H1 (cell line): Measurements from ENCODE around the gene CEP152. TPM values are rescaled to one million over a fixed set of nuclear protein-coding genes. Genes with fewer than 3 reads are reported as not detected.

Source experiments
- CTCF ChIA-PET: fragments of 300-600 bp; sonication (Branson Sonifier 250); formaldehyde crosslinking; loops from one replicate; lab custom pipeline; 2021; ENCODE audit not compliant: partially characterized antibody; lab: Charles Lee
- POLR2A ChIA-PET: fragments of 300-600 bp; sonication (Branson Sonifier 250); formaldehyde crosslinking; loops from one replicate; lab custom pipeline; 2021; ENCODE audit warnings: inconsistent platforms; ENCODE audit not compliant: partially characterized antibody; lab: Charles Lee
- DNase-seq, 2 experiments: peaks; one replicate each; pipeline versions ENCODE4 v3.0.0 to v3.0.0-alpha.2; 2010 to 2022; ENCODE audit warnings: low spot score in 2 of 2, low read depth in 1 of 2, mixed read lengths in 1 of 2
- FAIRE-seq: peaks from 2 replicates; lab custom pipeline; 2011; peaks lifted over from hg19 to GRCh38; lab: Jason Lieb, UNC
- H2AFZ ChIP-seq: 2 replicates; pipeline ENCODE4 v1.8.1; 2012; ENCODE audit warnings: low read length, inconsistent platforms
- H2AK5ac ChIP-seq: 2 replicates; pipeline ENCODE4 v1.6.1; 2013; ENCODE audit warnings: low read depth, low read length
- H2BK120ac ChIP-seq: replicated peaks from 2 replicates; pipeline ENCODE3; 2013; ENCODE audit warnings: low read depth, low read length, inconsistent platforms
- H2BK12ac ChIP-seq: 2 replicates; pipeline ENCODE4 v1.6.1; 2013; ENCODE audit warnings: low read depth, low read length
- H2BK15ac ChIP-seq: 2 replicates; pipeline ENCODE4 v1.6.1; 2013; ENCODE audit warnings: low read length
- H2BK20ac ChIP-seq: 2 replicates; pipeline ENCODE4 v1.6.1; 2013; ENCODE audit warnings: low read length
- H2BK5ac ChIP-seq: 2 replicates; pipeline ENCODE4 v1.6.1; 2013; ENCODE audit warnings: low read depth, low read length
- H3K14ac ChIP-seq: 2 replicates; pipeline ENCODE4 v1.6.1; 2013; ENCODE audit warnings: inconsistent platforms; ENCODE audit not compliant: insufficient read length
- H3K18ac ChIP-seq: 2 replicates; pipeline ENCODE4 v1.6.1; 2013; ENCODE audit warnings: low read length; ENCODE audit errors: extremely low read depth
- H3K23ac ChIP-seq: 2 replicates; pipeline ENCODE4 v1.6.1; 2013; ENCODE audit warnings: inconsistent platforms; ENCODE audit not compliant: insufficient read length
- H3K23me2 ChIP-seq: 2 replicates; pipeline ENCODE4 v1.6.1; 2013; ENCODE audit warnings: low read depth, low read length
- H3K27ac ChIP-seq: 2 replicates; pipeline ENCODE4 v1.6.1; 2011; ENCODE audit warnings: low read depth, low read length, inconsistent platforms
- H3K27me3 ChIP-seq, 4 experiments: replicated peaks in 1 of 4; 1 replicate in 1 of 4; 2 replicates in 3 of 4; pipeline versions ENCODE4 v1.6.1 to v1.8.1; 2011 to 2013; ENCODE audit warnings: low read length in 3 of 4, mild to moderate bottlenecking in 3 of 4, inconsistent platforms in 2 of 4, mixed read lengths in 2 of 4, moderate library complexity in 1 of 4; ENCODE audit not compliant: control insufficient read depth in 3 of 4, insufficient read depth in 3 of 4; ENCODE audit errors: extremely low read depth in 1 of 4
- H3K36me3 ChIP-seq, 4 experiments: 2 replicates each; pipeline versions ENCODE4 v1.6.1 to v1.8.1; 2011 to 2013; ENCODE audit warnings: mild to moderate bottlenecking in 4 of 4, low read length in 3 of 4, moderate library complexity in 2 of 4, control low read depth in 1 of 4, inconsistent platforms in 1 of 4; ENCODE audit not compliant: insufficient read depth in 4 of 4, control insufficient read depth in 2 of 4
- H3K4ac ChIP-seq: replicated peaks from 2 replicates; pipeline ENCODE3; 2013; ENCODE audit warnings: low read length, low read depth, mixed read lengths, inconsistent platforms; ENCODE audit not compliant: insufficient read length
- H3K4me1 ChIP-seq, 4 experiments: replicated peaks in 1 of 4; 1 replicate in 1 of 4; 2 replicates in 3 of 4; pipeline versions ENCODE4 v1.6.1 to v1.8.1; 2011 to 2013; ENCODE audit warnings: low read length in 3 of 4, inconsistent platforms in 2 of 4, mixed read lengths in 1 of 4; ENCODE audit not compliant: insufficient read depth in 4 of 4, control insufficient read depth in 3 of 4
- H3K4me2 ChIP-seq, 2 experiments: 2 replicates each; pipeline versions ENCODE4 v1.6.1 to v1.8.1; 2011 to 2013; ENCODE audit warnings: low read depth in 2 of 2, low read length in 2 of 2, control low read depth in 1 of 2, inconsistent platforms in 1 of 2, mild to moderate bottlenecking in 1 of 2; ENCODE audit not compliant: insufficient read depth in 1 of 2
- H3K4me3 ChIP-seq, 4 experiments: fragments of 200-600, 300-600 bp in 1 of 4; sonication (generic), shearing (Covaris generic), sonication (Bioruptor Twin) in 1 of 4; 2 replicates each; pipeline versions ENCODE4 v1.5.1 to v1.8.1; 2011 to 2016; ENCODE audit warnings: low read length in 4 of 4, low read depth in 3 of 4, control low read depth in 2 of 4, inconsistent platforms in 2 of 4, mild to moderate bottlenecking in 2 of 4, mixed read lengths in 1 of 4, moderate library complexity in 1 of 4; ENCODE audit not compliant: insufficient read depth in 2 of 4; ENCODE audit errors: extremely low read depth in 1 of 4
- H3K56ac ChIP-seq: replicated peaks from 2 replicates; pipeline ENCODE3; 2013; ENCODE audit warnings: low read depth, mild to moderate bottlenecking, mixed read lengths, low read length, inconsistent platforms; ENCODE audit not compliant: insufficient read length
- H3K79me1 ChIP-seq: 2 replicates; pipeline ENCODE4 v1.6.1; 2013; ENCODE audit warnings: low read depth, low read length, control low read depth
- H3K79me2 ChIP-seq, 2 experiments: 2 replicates each; pipeline versions ENCODE4 v1.6.1 to v1.8.1; 2012 to 2013; ENCODE audit warnings: low read length in 2 of 2, mild to moderate bottlenecking in 2 of 2, inconsistent platforms in 1 of 2; ENCODE audit not compliant: insufficient read depth in 2 of 2, control insufficient read depth in 1 of 2
- H3K9ac ChIP-seq, 4 experiments: replicated peaks in 1 of 4; 1 replicate in 1 of 4; 2 replicates in 3 of 4; pipeline versions ENCODE4 v1.6.1 to v1.8.1; 2011 to 2013; ENCODE audit warnings: low read depth in 3 of 4, low read length in 3 of 4, control low read depth in 2 of 4, mild to moderate bottlenecking in 2 of 4, moderate library complexity in 2 of 4, inconsistent platforms in 1 of 4; ENCODE audit errors: extremely low read depth in 1 of 4
- H3K9me3 ChIP-seq, 2 experiments: 2 replicates each; pipeline versions ENCODE4 v1.6.1 to v1.8.1; 2012 to 2013; ENCODE audit warnings: mild to moderate bottlenecking in 2 of 2, moderate library complexity in 2 of 2, control low read depth in 1 of 2, inconsistent platforms in 1 of 2, low read depth in 1 of 2, low read length in 1 of 2, mixed read lengths in 1 of 2; ENCODE audit not compliant: insufficient read depth in 2 of 2
- H4K20me1 ChIP-seq, 2 experiments: replicated peaks in 1 of 2; 2 replicates each; pipeline versions ENCODE3 to v1.8.1; 2011 to 2013; ENCODE audit warnings: inconsistent platforms in 2 of 2, low read length in 2 of 2, mild to moderate bottlenecking in 1 of 2; ENCODE audit not compliant: insufficient read depth in 2 of 2, control insufficient read depth in 1 of 2
- H4K5ac ChIP-seq: 2 replicates; pipeline ENCODE4 v1.6.1; 2013; ENCODE audit warnings: low read length, low read depth, mixed read lengths, inconsistent platforms; ENCODE audit not compliant: insufficient read length
- H4K8ac ChIP-seq: 2 replicates; pipeline ENCODE4 v1.8.0; 2013; ENCODE audit warnings: mild to moderate bottlenecking, moderate library complexity, low read length, inconsistent platforms; ENCODE audit not compliant: insufficient read depth; ENCODE audit errors: extremely low read depth
- H4K91ac ChIP-seq: replicated peaks from 2 replicates; pipeline ENCODE3; 2013; ENCODE audit warnings: low read length, mixed read lengths, inconsistent platforms; ENCODE audit not compliant: insufficient read length
- ASH2L ChIP-seq: fragments of 200-600, 300-600 bp; sonication (generic); IDR thresholded peaks from one replicate; pipeline ENCODE4 v1.7.1; 2017; ENCODE audit warnings: low read length
- CEBPB ChIP-seq: IDR thresholded peaks from 2 replicates; pipeline ENCODE4 v1.6.1; 2012; ENCODE audit warnings: low read depth, low read length
- CREB1 ChIP-seq: IDR thresholded peaks from 2 replicates; pipeline ENCODE4 v1.6.1; 2012; ENCODE audit warnings: inconsistent platforms
- EP300 ChIP-seq, 2 experiments: IDR thresholded peaks; 1 replicate in 1 of 2; 2 replicates in 1 of 2; pipeline ENCODE4 v1.6.1; 2011 to 2012; ENCODE audit warnings: low read depth in 2 of 2, low read length in 2 of 2, mild to moderate bottlenecking in 2 of 2, borderline replicate concordance in 1 of 2, inconsistent platforms in 1 of 2, moderate library complexity in 1 of 2
- EZH2 ChIP-seq: fragments of 200-600 bp; sonication (generic); IDR thresholded peaks from 2 replicates; pipeline ENCODE4 v1.7.1; 2012; ENCODE audit warnings: low read depth, mild to moderate bottlenecking, moderate library complexity, low read length, inconsistent platforms; ENCODE audit not compliant: severe bottlenecking
- FOSL1 ChIP-seq: IDR thresholded peaks from 2 replicates; pipeline ENCODE4 v1.6.1; 2011; ENCODE audit warnings: mild to moderate bottlenecking, low read depth, low read length, moderate library complexity; ENCODE audit not compliant: insufficient read depth
- GABPA ChIP-seq: IDR thresholded peaks from 2 replicates; pipeline ENCODE4 v1.6.1; 2011; ENCODE audit warnings: mild to moderate bottlenecking, low read length, moderate library complexity, borderline replicate concordance; ENCODE audit not compliant: insufficient read depth
- JUN ChIP-seq: IDR thresholded peaks from 2 replicates; pipeline ENCODE4 v1.6.1; 2011; ENCODE audit warnings: low read depth, mild to moderate bottlenecking, improper control_type of control experiment, low read length
- NRF1 ChIP-seq: IDR thresholded peaks from 2 replicates; pipeline ENCODE4 v1.6.1; 2011; ENCODE audit warnings: mild to moderate bottlenecking, low read depth, low read length, improper control_type of control experiment
- POU5F1 ChIP-seq: IDR thresholded peaks from 2 replicates; pipeline ENCODE4 v1.6.1; 2011; ENCODE audit warnings: low read depth, mild to moderate bottlenecking, low read length, moderate library complexity
- SIX5 ChIP-seq: IDR thresholded peaks from 2 replicates; pipeline ENCODE4 v1.6.1; 2011; ENCODE audit warnings: mild to moderate bottlenecking, low read depth, low read length
- TCF12 ChIP-seq: IDR thresholded peaks from 2 replicates; pipeline ENCODE4 v1.6.1; 2011; ENCODE audit warnings: low read depth, mild to moderate bottlenecking, low read length
- YY1 ChIP-seq: IDR thresholded peaks from 2 replicates; pipeline ENCODE4 v1.6.1; 2011; ENCODE audit warnings: low read depth, mild to moderate bottlenecking, low read length
- WGBS, 2 experiments: shearing (Covaris generic) in 1 of 2; methylation state at CpG; one replicate each; pipeline versions ENCODE4 v1.1.6 to v1.1.7; 2013 to 2015; ENCODE audit warnings: low lambda C conversion rate in 2 of 2, mixed read lengths in 2 of 2, inconsistent platforms in 1 of 2, low coverage in 1 of 2, missing lambda C conversion rate in 1 of 2; ENCODE audit not compliant: insufficient replicate concordance in 2 of 2, insufficient coverage in 1 of 2, insufficient read length in 1 of 2; ENCODE audit errors: extremely low coverage in 1 of 2, missing lambda C conversion rate in 1 of 2; 5-methylcytosine and 5-hydroxymethylcytosine counted together
- polyA plus RNA-seq, 7 experiments: library from polyadenylated mRNA; depleted of rRNA in 3 of 7; stranded (reverse) in 5 of 7; unstranded in 2 of 7; fragments of >200 nt in 5 of 7; fragments of 200-250 nt in 2 of 7; gene quantifications; 1 replicate in 5 of 7; 2 replicates in 1 of 7; 4 replicates in 1 of 7; pipeline versions ENCODE4 v1.2.1 to v1.2.3, GENCODE V29; 2011 to 2013; ENCODE audit warnings: missing spikeins in 2 of 7, mixed read lengths in 2 of 7
- total RNA-seq: library from RNA; stranded (reverse); fragmentation: NEBNext Ultra II Directional; extraction: Animal tissue kit (Norgen Biotek cat#: 25700); gene quantifications from 2 replicates; pipeline ENCODE4 v1.2.1, GENCODE V29; 2021
- TF ChIP-seq, protein P1 (sequence below): IDR thresholded peaks from 2 replicates; pipeline ENCODE4 v1.6.1; 2011; ENCODE audit warnings: low read length, improper control_type of control experiment

Gene CEP152
- total and polyA plus RNA-seq, 2 of the 8 experiments (the other 6 are each of a cell fraction or from before 2014, with no cell fraction given) = 1.4 to 16.2 TPM

DNA sequence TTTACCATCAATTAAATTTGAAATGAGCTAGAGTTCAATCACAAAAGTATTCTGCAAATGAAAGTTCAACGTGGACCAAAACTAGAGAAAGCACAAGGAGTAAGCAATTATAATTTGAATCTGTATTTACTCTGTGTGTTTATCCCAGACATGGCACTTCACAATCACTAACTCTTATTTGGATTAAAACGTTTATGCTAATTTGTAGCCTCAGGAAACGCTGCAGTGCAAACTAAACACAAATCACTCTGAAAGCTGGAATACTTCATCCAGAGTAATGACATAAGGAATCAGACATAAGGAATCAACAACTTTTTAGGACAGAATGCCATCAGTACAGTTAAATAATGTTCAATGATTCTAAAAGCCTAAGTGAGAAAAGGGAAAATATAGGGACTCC is 18.5 kb downstream of the CEP152 start:
- Histone ChIP-seq H3K79me2 (no peaks in the 10 kb centered on the region), H3K27me3 (no peaks in the 10 kb centered on the region), H3K14ac (no peak overlapping the region), H4K20me1 (peaks cover 0 to 3% of the 10 kb centered on the region in 2 experiments), H3K23me2 (no peaks in the 10 kb centered on the region), H3K9ac (no peak overlapping the region), H3K4me2 (no peak overlapping the region), H3K79me1 (no peaks in the 10 kb centered on the region), H3K27ac (no peak overlapping the region), H4K8ac (no peak overlapping the region), H2BK5ac (no peak overlapping the region), H3K4ac (no peak overlapping the region), H2AK5ac (no peak overlapping the region), H3K4me1 (peaks cover 0 to 4% (median 1%) of the 10 kb centered on the region in 4 experiments; a peak in 1 of 7 replicates), H2BK120ac (no peak overlapping the region), H3K9me3 (no peaks in the 10 kb centered on the region), H3K23ac (no peak overlapping the region), H2BK15ac (no peak overlapping the region), H2BK20ac (no peak overlapping the region), H3K18ac (no peak overlapping the region), H3K4me3 (no peak overlapping the region), H2AFZ (no peak overlapping the region), H2BK12ac (no peak overlapping the region), H3K36me3 (peaks cover 0 to 61% (median 9%) of the 10 kb centered on the region in 4 experiments; a peak in 6 of 8 replicates), H3K56ac (no peak overlapping the region), H4K91ac (no peak overlapping the region), H4K5ac (no peak overlapping the region)
- CTCF ChIA-PET = interaction anchor here (0.9 to 1.1 kb wide), 2 partner anchors 11 to 143 kb away, joined by 3 to 4 read pairs; no protein-coding TSS in a partner anchor
- DNase-seq = no peak
- WGBS, 2 experiments = 73% methylated on average over 3 of the region's 3 CpGs; no CpG with 5 or more reads in 1 of the 2 experiments
- FAIRE-seq = no peak
- POLR2A ChIA-PET = no interaction called here
- TF ChIP-seq JUN = no peak
- no peak for TF ChIP-seq EZH2
- TF ChIP-seq CREB1 = no peak
- TF ChIP-seq EP300 (IDR thresholded peaks at IDR 0.05; ENCODE audit: borderline replicate concordance in 1 of 2, low read depth in 2 of 2, low read length in 2 of 2) = no peak
- no peak for TF ChIP-seq NRF1
- TF ChIP-seq POU5F1 = no peak
- TF ChIP-seq, protein P1, sequence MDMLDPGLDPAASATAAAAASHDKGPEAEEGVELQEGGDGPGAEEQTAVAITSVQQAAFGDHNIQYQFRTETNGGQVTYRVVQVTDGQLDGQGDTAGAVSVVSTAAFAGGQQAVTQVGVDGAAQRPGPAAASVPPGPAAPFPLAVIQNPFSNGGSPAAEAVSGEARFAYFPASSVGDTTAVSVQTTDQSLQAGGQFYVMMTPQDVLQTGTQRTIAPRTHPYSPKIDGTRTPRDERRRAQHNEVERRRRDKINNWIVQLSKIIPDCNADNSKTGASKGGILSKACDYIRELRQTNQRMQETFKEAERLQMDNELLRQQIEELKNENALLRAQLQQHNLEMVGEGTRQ = no peak
- no peak for TF ChIP-seq CEBPB
- TF ChIP-seq ASH2L = no peak
- TF ChIP-seq YY1 = no peak
- TF ChIP-seq FOSL1 = no peak
- no peak for TF ChIP-seq GABPA
- no peak for TF ChIP-seq TCF12
- no peak for TF ChIP-seq SIX5
